ENCODE results near the gene AP3B2.

Gene AP3B2

GRCh38 chr15:82656641-82657266 lies 52.9 kb downstream of the AP3B2 start:
- POLR2A ChIA-PET: no interaction called here
- DNase-seq (ENCODE audit: low read depth, low spot score): no peak
- CTCF ChIA-PET: no interaction called here
- TF ChIP-seq, protein P1, sequence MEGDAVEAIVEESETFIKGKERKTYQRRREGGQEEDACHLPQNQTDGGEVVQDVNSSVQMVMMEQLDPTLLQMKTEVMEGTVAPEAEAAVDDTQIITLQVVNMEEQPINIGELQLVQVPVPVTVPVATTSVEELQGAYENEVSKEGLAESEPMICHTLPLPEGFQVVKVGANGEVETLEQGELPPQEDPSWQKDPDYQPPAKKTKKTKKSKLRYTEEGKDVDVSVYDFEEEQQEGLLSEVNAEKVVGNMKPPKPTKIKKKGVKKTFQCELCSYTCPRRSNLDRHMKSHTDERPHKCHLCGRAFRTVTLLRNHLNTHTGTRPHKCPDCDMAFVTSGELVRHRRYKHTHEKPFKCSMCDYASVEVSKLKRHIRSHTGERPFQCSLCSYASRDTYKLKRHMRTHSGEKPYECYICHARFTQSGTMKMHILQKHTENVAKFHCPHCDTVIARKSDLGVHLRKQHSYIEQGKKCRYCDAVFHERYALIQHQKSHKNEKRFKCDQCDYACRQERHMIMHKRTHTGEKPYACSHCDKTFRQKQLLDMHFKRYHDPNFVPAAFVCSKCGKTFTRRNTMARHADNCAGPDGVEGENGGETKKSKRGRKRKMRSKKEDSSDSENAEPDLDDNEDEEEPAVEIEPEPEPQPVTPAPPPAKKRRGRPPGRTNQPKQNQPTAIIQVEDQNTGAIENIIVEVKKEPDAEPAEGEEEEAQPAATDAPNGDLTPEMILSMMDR (IDR thresholded peaks at IDR 0.05; ENCODE audit: insufficient read depth, low read length, missing control alignments): no peak
- H3K4me3 ChIP-seq (ENCODE audit: low read depth, low read length): no peak overlapping the region

GRCh38 chr15:82655606-82656005 lies 54.1 kb downstream of the AP3B2 start:
- H3K4me3 ChIP-seq (ENCODE audit: low read depth, low read length): no peak overlapping the region
- POLR2A ChIA-PET: no interaction called here
- TF ChIP-seq, protein P1 (IDR thresholded peaks at IDR 0.05; ENCODE audit: insufficient read depth, low read length, missing control alignments): no peak
- CTCF ChIA-PET: no interaction called here
- no peak for DNase-seq (ENCODE audit: low read depth, low spot score)

DNA sequence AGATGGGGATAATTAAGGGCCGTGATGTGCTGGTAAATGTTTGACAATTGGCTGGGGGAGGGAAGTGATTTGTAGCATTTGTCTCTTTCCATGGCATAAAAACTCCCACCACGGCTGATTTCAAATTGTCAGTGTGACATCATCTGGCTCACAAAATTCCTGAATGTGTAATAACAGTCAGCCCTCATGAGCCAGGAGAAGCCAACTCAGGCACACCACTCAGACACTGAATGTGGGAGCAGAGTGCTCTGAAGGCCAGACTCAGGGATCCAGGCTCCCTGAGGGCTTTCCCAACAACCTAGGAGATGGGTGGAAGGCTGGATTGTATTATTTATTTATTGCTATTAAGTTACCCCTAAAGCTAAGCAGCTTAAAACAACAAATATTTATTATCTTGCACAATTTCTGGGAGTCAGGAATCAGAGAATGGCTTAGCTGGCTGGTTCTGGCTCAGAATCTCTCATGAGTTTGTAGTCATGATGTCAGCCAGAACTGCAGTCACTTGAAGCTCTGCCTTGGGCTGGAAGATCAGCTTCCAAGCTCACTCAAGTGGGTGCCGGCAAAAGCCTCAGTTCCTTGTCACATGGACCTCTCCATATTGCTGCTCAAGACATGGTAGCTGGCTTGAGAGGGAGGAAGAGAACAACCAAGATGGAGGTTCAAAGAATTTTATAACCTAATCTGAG lies 56.0 kb downstream of the AP3B2 start:
- DNase-seq (ENCODE audit: low read depth, low spot score): no peak
- no peak overlapping the region for H3K4me3 ChIP-seq (ENCODE audit: low read depth, low read length)
- TF ChIP-seq, protein P1 (IDR thresholded peaks at IDR 0.05; ENCODE audit: insufficient read depth, low read length, missing control alignments): no peak
- ChIA-PET POLR2A (no interaction called here), CTCF (no interaction called here)

- ChIA-PET CTCF (no interaction called here), POLR2A (no interaction called here)
- TF ChIP-seq, protein P1 (IDR thresholded peaks at IDR 0.05; ENCODE audit: insufficient read depth, low read length, missing control alignments): no peak
- H3K4me3 ChIP-seq (ENCODE audit: low read depth, low read length): no peak overlapping the region
- no peak for DNase-seq (ENCODE audit: low read depth, low spot score)
These were observed 58.0 kb downstream of the AP3B2 start for GRCh38 chr15:82651708-82652107.

- CTCF ChIA-PET: interaction anchor here (1.4 kb wide), 1 partner anchor 110 kb away, joined by 3 read pairs; the partner anchor contains the start of gene RPS17
- no peak for DNase-seq (ENCODE audit: low read depth, low spot score)
- H3K4me3 ChIP-seq (ENCODE audit: low read depth, low read length): no peak overlapping the region
- POLR2A ChIA-PET: no interaction called here
- TF ChIP-seq, protein P1 (IDR thresholded peaks at IDR 0.05; ENCODE audit: insufficient read depth, low read length, missing control alignments): no peak
These were observed 59.5 kb downstream of the AP3B2 start for GRCh38 chr15:82650046-82650670.

- ChIA-PET CTCF (interaction anchor here (1.4 kb wide), 1 partner anchor 109 kb away, joined by 3 read pairs; the partner anchor contains the start of gene RPS17), POLR2A (no interaction called here)
- H3K4me3 ChIP-seq (ENCODE audit: low read depth, low read length): no peak overlapping the region
- DNase-seq (ENCODE audit: low read depth, low spot score): no peak
- TF ChIP-seq, protein P1 (IDR thresholded peaks at IDR 0.05; ENCODE audit: insufficient read depth, low read length, missing control alignments): no peak
These were observed 60.3 kb downstream of the AP3B2 start for GRCh38 chr15:82649226-82649999.

Data from AG04449 (cell line).